ENCODE measurements around the gene PALS1. TPM values are rescaled to one million over a fixed set of nuclear protein-coding genes. Genes with fewer than 3 reads are reported as not detected.

The PALS1 gene
- total and polyA plus RNA-seq, 2 donors (not counting 1 experiment from before 2014, with no cell fraction given) = 2.6 to 17.0 TPM

DNA sequence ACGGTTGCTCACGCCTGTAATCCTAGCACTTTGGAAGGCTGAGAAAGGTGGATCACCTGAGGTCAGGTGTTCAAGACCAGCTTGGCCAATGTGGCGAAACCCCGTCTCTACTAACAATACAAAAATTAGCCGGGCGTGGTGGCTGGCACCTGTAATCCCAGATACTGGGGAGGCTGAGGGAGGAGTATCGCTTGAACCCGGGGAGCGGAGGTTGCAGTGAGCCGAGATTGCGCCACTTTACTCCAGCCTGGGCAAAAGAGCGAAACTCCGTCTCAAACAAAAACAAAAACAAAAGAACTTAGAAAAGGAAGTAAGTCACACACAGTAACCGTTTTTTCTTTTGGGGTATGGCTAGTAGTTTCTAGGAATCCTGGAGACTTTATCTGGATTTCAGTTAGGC lies 1.7 kb upstream of the PALS1 start:
- Histone ChIP-seq H3K9ac (ENCODE audit: low read length) (no peak overlapping the region), H3K27ac (ENCODE audit: low read length in 2 of 2) (no peak overlapping the region), H3K36me3 (replicated peaks in 1 of 2; ENCODE audit: control extremely low read depth in 1 of 2, control insufficient read depth in 1 of 2, extremely low read depth in 1 of 2, insufficient read depth in 2 of 2, low read length in 1 of 2) (no peaks in the 10 kb centered on the region), H3K9me3 (ENCODE audit: control extremely low read depth in 1 of 3, control insufficient read depth in 2 of 3, insufficient read depth in 1 of 3, low read length in 2 of 3) (no peaks in the 10 kb centered on the region), H2AFZ (ENCODE audit: insufficient read depth, low read depth, low read length, poor library complexity, severe bottlenecking) (no peak overlapping the region), H3K4me1 (ENCODE audit: control insufficient read depth in 2 of 2, insufficient read depth in 2 of 2, low read length in 2 of 2) (peaks cover 9 to 10% of the 10 kb centered on the region in 2 donors), H3K4me2 (replicated peaks; ENCODE audit: low read depth, low read length, poor library complexity, severe bottlenecking) (no peak overlapping the region), H4K20me1 (ENCODE audit: control insufficient read depth, insufficient read depth, low read length, poor library complexity, severe bottlenecking) (no peaks in the 10 kb centered on the region), H3K4me3 (ENCODE audit: control extremely low read depth in 1 of 5, extremely low read depth in 1 of 5, insufficient read depth in 1 of 5, low read depth in 2 of 5, low read length in 4 of 5) (no peak overlapping the region), H3K79me2 (ENCODE audit: control insufficient read depth, insufficient read depth, low read length) (no peaks in the 10 kb centered on the region), H3K27me3 (replicated peaks in 1 of 4; ENCODE audit: control extremely low read depth in 1 of 4, control insufficient read depth in 3 of 4, insufficient read depth in 4 of 4, low read length in 3 of 4) (no peaks in the 10 kb centered on the region)
- Mint-ChIP-seq H3K27ac (no peak overlapping the region), H3K4me1 (peaks cover 15% of the 10 kb centered on the region), H3K4me3 (peak overlapping the region; percentile 80), H3K27me3 (no peaks in the 10 kb centered on the region), H3K9me3 (ENCODE audit: insufficient read depth) (no peaks in the 10 kb centered on the region)
- ChIA-PET CTCF (interaction anchor here (1.4 to 1.9 kb wide), 2 partner anchors 47 to 120 kb away, joined by 3 to 6 read pairs; partner anchors contain the start of genes ATP6V1D and EIF2S1), POLR2A (interaction anchor here (0.6 kb wide), 1 partner anchor 77 kb away, joined by 3 read pairs; no protein-coding TSS in a partner anchor)
- DNase-seq (no peak), ATAC-seq (ENCODE audit: low read depth) (no peak)
- 100% methylated on average over 2 of the region's 14 CpGs for WGBS (ENCODE audit: insufficient coverage)
- intact Hi-C loops (cut with micrococcal nuclease) = no loop called here
- TF ChIP-seq EZH2 (IDR thresholded peaks at IDR 0.05; ENCODE audit: borderline replicate concordance, insufficient read depth, low read depth, low read length, poor library complexity, severe bottlenecking) = no peak
- no peak for TF ChIP-seq CTCF (IDR thresholded peaks at IDR 0.05)

GRCh38 chr14:67240168-67240932 lies 885 bp upstream of the PALS1 start:
- Histone ChIP-seq H4K20me1 (ENCODE audit: control insufficient read depth, insufficient read depth, low read length, poor library complexity, severe bottlenecking) (no peaks in the 10 kb centered on the region), H3K9me3 (ENCODE audit: control extremely low read depth in 1 of 3, control insufficient read depth in 2 of 3, insufficient read depth in 1 of 3, low read length in 2 of 3) (no peaks in the 10 kb centered on the region), H3K9ac (ENCODE audit: low read length) (peak overlapping the region; percentile 95), H3K27ac (ENCODE audit: low read length in 2 of 2) (no peak overlapping the region), H3K4me1 (ENCODE audit: control insufficient read depth in 2 of 2, insufficient read depth in 2 of 2, low read length in 2 of 2) (peaks cover 9 to 10% of the 10 kb centered on the region in 2 donors), H3K4me3 (ENCODE audit: control extremely low read depth in 1 of 5, extremely low read depth in 1 of 5, insufficient read depth in 1 of 5, low read depth in 2 of 5, low read length in 4 of 5) (peak overlapping the region; percentile 56 to 94 (median 77)), H3K27me3 (replicated peaks in 1 of 4; ENCODE audit: control extremely low read depth in 1 of 4, control insufficient read depth in 3 of 4, insufficient read depth in 4 of 4, low read length in 3 of 4) (no peaks in the 10 kb centered on the region), H3K79me2 (ENCODE audit: control insufficient read depth, insufficient read depth, low read length) (peaks cover 7% of the 10 kb centered on the region), H2AFZ (ENCODE audit: insufficient read depth, low read depth, low read length, poor library complexity, severe bottlenecking) (peak overlapping the region; percentile 90), H3K4me2 (replicated peaks; ENCODE audit: low read depth, low read length, poor library complexity, severe bottlenecking) (peak overlapping the region; percentile 83), H3K36me3 (replicated peaks in 1 of 2; ENCODE audit: control extremely low read depth in 1 of 2, control insufficient read depth in 1 of 2, extremely low read depth in 1 of 2, insufficient read depth in 2 of 2, low read length in 1 of 2) (no peaks in the 10 kb centered on the region)
- 16% methylated on average over 22 of the region's 23 CpGs for WGBS (ENCODE audit: insufficient coverage)
- intact Hi-C loops (cut with micrococcal nuclease) = loop anchor here (10.0 kb wide), 1 partner anchor 1826 kb away; the partner anchor contains the start of gene FUT8
- DNase-seq (no peak), ATAC-seq (ENCODE audit: low read depth) (no peak)
- ChIA-PET POLR2A (interaction anchor here (0.6 kb wide), 1 partner anchor 47 kb away, joined by 4 read pairs; no protein-coding TSS in a partner anchor), CTCF (interaction anchor here (1.4 to 1.9 kb wide), 2 partner anchors 46 to 119 kb away, joined by 3 to 6 read pairs; partner anchors contain the start of genes ATP6V1D and EIF2S1)
- TF ChIP-seq CTCF (IDR thresholded peaks at IDR 0.05) = no peak
- TF ChIP-seq EZH2 (IDR thresholded peaks at IDR 0.05; ENCODE audit: borderline replicate concordance, insufficient read depth, low read depth, low read length, poor library complexity, severe bottlenecking) = no peak
- H3K4me3 Mint-ChIP-seq = peak overlapping the region; percentile 80
- peaks cover 15% of the 10 kb centered on the region for H3K4me1 Mint-ChIP-seq
- no peaks in the 10 kb centered on the region for H3K27me3 Mint-ChIP-seq
- H3K27ac Mint-ChIP-seq = peak overlapping the region; percentile 89
- no peaks in the 10 kb centered on the region for H3K9me3 Mint-ChIP-seq (ENCODE audit: insufficient read depth)
